Measurements from ENCODE around the gene PCNX1. TPM values are rescaled to one million over a fixed set of nuclear protein-coding genes. Genes with fewer than 3 reads are reported as not detected.

PCNX1 gene
- total and polyA plus RNA-seq, 2 experiments from 2014 or later, result 6.9 to 33.5 TPM

GRCh38 chr14:70962935-70963334 lies 55.7 kb downstream of the PCNX1 start:
- no peak overlapping the region for H3K27ac ChIP-seq
- H3K9ac ChIP-seq, result no peak overlapping the region
- H3K4me2 ChIP-seq (ENCODE audit: unreplicated experiment), result no peak overlapping the region
- H3K9me3 ChIP-seq (ENCODE audit: low read depth), result no peaks in the 10 kb centered on the region
- H3K4me3 ChIP-seq, result no peak overlapping the region
- no peaks in the 10 kb centered on the region for H3K4me1 ChIP-seq (ENCODE audit: insufficient read depth)
- TF ChIP-seq EZH2 (IDR thresholded peaks at IDR 0.05; ENCODE audit: insufficient read depth, poor library complexity, severe bottlenecking), result no peak
- no peak for TF ChIP-seq EZH2phosphoT487 (IDR thresholded peaks at IDR 0.05; ENCODE audit: insufficient read depth, low read depth)
- peaks cover 13% of the 10 kb centered on the region for H3K36me3 ChIP-seq (ENCODE audit: low read depth)
- in situ Hi-C loops (cut with MboI), result loop anchor here (25.0 kb wide), 1 partner anchor 351 kb away; the partner anchor contains the start of gene MED6
- 0 out of 2 replicates have a peak, but pooled peaks cover 5% of the 10 kb centered on the region for H3F3A ChIP-seq (ENCODE audit: insufficient read depth)
- H3K27me3 ChIP-seq (replicated peaks; ENCODE audit: insufficient read depth), result no peaks in the 10 kb centered on the region
- peak; percentile 15 for DNase-seq
- WGBS, 2 experiments (ENCODE audit: low coverage in 1 of 2, low lambda C conversion rate in 2 of 2, missing lambda C conversion rate in 2 of 2), result 76 to 80% methylated on average over 2 of the region's 2 CpGs
- H4K20me1 ChIP-seq (ENCODE audit: insufficient read depth), result no peaks in the 10 kb centered on the region; the same call in 1 of the 2 replicates
- H3K79me2 ChIP-seq (ENCODE audit: insufficient read depth), result peaks cover 81% of the 10 kb centered on the region
- no peaks in the 10 kb centered on the region for H3K9me2 ChIP-seq (ENCODE audit: insufficient read depth)
- no peak overlapping the region for H2AFZ ChIP-seq

DNA sequence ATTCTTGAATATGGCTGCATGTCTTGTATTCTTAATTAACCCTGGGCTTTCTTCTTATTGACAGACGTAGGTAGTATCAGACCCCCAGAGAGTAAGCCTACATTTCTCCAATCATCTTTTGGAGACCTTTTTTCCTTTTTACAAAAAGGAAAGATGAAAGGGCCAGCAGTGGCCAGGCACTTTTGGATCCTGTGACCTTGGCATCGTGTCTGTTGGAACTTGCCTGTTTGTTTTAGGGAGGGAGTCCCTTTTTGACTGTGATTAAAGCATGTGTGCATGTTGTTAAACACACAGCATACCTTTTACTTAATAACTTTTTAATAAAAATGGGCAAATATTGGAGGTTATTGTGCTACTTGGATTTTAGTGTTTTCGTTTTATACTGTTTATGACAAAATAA lies 57.2 kb downstream of the PCNX1 start:
- no peaks in the 10 kb centered on the region for H3K9me2 ChIP-seq (ENCODE audit: insufficient read depth)

DNA sequence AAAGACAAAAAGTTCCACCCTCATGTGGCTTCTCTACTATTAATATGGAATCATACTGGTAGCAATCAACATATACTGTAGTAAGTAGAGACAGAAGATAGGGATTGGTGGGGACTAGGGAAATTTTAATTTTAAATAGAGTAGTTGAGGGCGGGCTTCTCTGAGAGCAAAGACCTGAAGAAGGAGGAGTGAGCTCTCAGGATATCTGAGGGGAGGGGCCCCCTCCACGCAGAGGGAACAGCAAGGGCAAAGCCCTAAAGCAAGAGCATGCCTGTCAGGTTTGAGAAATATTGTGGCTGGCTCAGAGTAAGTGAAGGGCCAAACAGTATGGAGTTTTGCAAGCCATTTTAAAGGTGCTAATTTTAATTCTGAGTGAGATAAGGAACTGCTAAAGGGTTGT lies 64.3 kb downstream of the PCNX1 start:
- Histone ChIP-seq H3K4me2 (ENCODE audit: unreplicated experiment) (no peak overlapping the region), H2AFZ (no peak overlapping the region), H4K20me1 (ENCODE audit: insufficient read depth) (no peaks in the 10 kb centered on the region), H3K36me3 (ENCODE audit: low read depth) (peaks cover 15% of the 10 kb centered on the region), H3K4me1 (ENCODE audit: insufficient read depth) (no peaks in the 10 kb centered on the region), H3K9me3 (ENCODE audit: low read depth) (no peaks in the 10 kb centered on the region), H3K27ac (no peak overlapping the region), H3K4me3 (no peak overlapping the region), H3K27me3 (replicated peaks; ENCODE audit: insufficient read depth) (no peaks in the 10 kb centered on the region), H3K9ac (no peak overlapping the region), H3K9me2 (ENCODE audit: insufficient read depth) (no peaks in the 10 kb centered on the region), H3F3A (ENCODE audit: insufficient read depth) (no peaks in the 10 kb centered on the region), H3K79me2 (ENCODE audit: insufficient read depth) (peaks cover 71% of the 10 kb centered on the region)
- in situ Hi-C loops (cut with MboI), result loop anchor here (10.0 to 25.0 kb wide), 2 partner anchors 157 to 359 kb away; partner anchors contain the start of gene MED6
- 96 to 100% methylated on average over 2 of the region's 2 CpGs for WGBS, 2 experiments (ENCODE audit: low coverage in 1 of 2, low lambda C conversion rate in 2 of 2, missing lambda C conversion rate in 2 of 2)
- TF ChIP-seq EZH2phosphoT487 (IDR thresholded peaks at IDR 0.05; ENCODE audit: insufficient read depth, low read depth) (no peak), EZH2 (IDR thresholded peaks at IDR 0.05; ENCODE audit: insufficient read depth, poor library complexity, severe bottlenecking) (no peak)
- no peak for DNase-seq

More for the DNA sequence above, 57.2 kb downstream of the PCNX1 start:
- Histone ChIP-seq H3K27me3 (replicated peaks; ENCODE audit: insufficient read depth) (no peaks in the 10 kb centered on the region), H3K79me2 (ENCODE audit: insufficient read depth) (peaks cover 85% of the 10 kb centered on the region), H2AFZ (no peak overlapping the region), H3K4me1 (ENCODE audit: insufficient read depth) (no peaks in the 10 kb centered on the region), H4K20me1 (ENCODE audit: insufficient read depth) (no peaks in the 10 kb centered on the region; the same call in 1 of the 2 replicates), H3K9ac (no peak overlapping the region), H3K4me2 (ENCODE audit: unreplicated experiment) (no peak overlapping the region), H3F3A (ENCODE audit: insufficient read depth) (0 out of 2 replicates have a peak, but pooled peaks cover 5% of the 10 kb centered on the region), H3K27ac (no peak overlapping the region), H3K36me3 (ENCODE audit: low read depth) (peaks cover 16% of the 10 kb centered on the region), H3K9me3 (ENCODE audit: low read depth) (no peaks in the 10 kb centered on the region), H3K4me3 (no peak overlapping the region)
- DNase-seq, result no peak
- WGBS, 2 experiments (ENCODE audit: low coverage in 1 of 2, low lambda C conversion rate in 2 of 2, missing lambda C conversion rate in 2 of 2), result 94 to 97% methylated on average over 3 of the region's 3 CpGs
- TF ChIP-seq EZH2 (IDR thresholded peaks at IDR 0.05; ENCODE audit: insufficient read depth, poor library complexity, severe bottlenecking) (no peak), EZH2phosphoT487 (IDR thresholded peaks at IDR 0.05; ENCODE audit: insufficient read depth, low read depth) (no peak)
- in situ Hi-C loops (cut with MboI), result loop anchor here (25.0 kb wide), 1 partner anchor 352 kb away; the partner anchor contains the start of gene MED6

DNA sequence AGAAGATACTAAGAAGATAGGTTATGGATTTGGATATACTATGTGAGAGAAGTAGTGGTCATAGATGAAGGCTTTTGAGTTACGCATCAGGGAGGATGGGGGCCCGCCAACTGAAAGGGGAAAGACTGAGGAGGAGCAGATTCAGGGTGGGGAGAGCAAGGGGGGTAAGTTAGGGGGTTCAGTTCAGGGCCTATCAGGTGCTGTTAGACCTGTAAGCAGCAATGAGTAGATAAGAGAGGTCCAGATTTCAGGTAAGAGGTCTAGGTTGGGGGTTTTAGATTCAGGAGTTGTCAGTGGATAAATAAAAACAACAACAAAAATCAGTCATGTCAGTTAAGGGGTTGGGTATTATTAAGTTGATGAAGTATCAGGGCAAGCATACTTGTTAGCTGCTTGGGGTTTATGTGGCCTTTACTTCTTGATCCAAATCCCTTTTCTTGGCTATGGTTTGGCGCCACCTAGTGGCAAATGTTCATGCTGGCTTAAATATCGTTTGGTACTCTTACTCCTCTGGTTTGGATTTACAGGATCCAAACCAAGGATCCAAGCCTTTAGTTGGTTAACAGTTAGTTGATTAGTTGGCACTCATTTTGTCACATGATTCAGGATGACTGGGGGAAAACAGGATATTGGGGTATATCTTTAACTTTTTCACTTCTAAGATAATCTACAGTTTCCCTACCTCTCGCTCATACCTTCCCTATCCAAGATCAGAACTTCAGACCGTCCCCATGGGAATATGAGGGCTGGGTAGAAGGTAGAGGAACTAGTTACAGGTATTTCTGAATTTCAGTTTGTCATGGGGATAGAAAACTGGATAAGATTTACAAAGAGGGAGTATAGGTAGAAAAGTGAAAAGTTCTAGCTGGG lies 65.1 kb downstream of the PCNX1 start:
- Histone ChIP-seq H3K9me2 (ENCODE audit: insufficient read depth) (no peaks in the 10 kb centered on the region), H2AFZ (no peak overlapping the region), H3K4me3 (no peak overlapping the region), H3K9ac (no peak overlapping the region), H3K4me1 (ENCODE audit: insufficient read depth) (no peaks in the 10 kb centered on the region), H3K4me2 (ENCODE audit: unreplicated experiment) (no peak overlapping the region), H3K27me3 (replicated peaks; ENCODE audit: insufficient read depth) (no peaks in the 10 kb centered on the region), H3K27ac (no peak overlapping the region), H3K36me3 (ENCODE audit: low read depth) (peaks cover 9% of the 10 kb centered on the region), H3F3A (ENCODE audit: insufficient read depth) (no peaks in the 10 kb centered on the region), H4K20me1 (ENCODE audit: insufficient read depth) (no peaks in the 10 kb centered on the region), H3K9me3 (ENCODE audit: low read depth) (no peaks in the 10 kb centered on the region), H3K79me2 (ENCODE audit: insufficient read depth) (peaks cover 63% of the 10 kb centered on the region)
- 47 to 48% methylated on average over 6 of the region's 6 CpGs for WGBS, 2 experiments (ENCODE audit: low coverage in 1 of 2, low lambda C conversion rate in 2 of 2, missing lambda C conversion rate in 2 of 2)
- TF ChIP-seq EZH2phosphoT487 (IDR thresholded peaks at IDR 0.05; ENCODE audit: insufficient read depth, low read depth) (no peak), EZH2 (IDR thresholded peaks at IDR 0.05; ENCODE audit: insufficient read depth, poor library complexity, severe bottlenecking) (no peak)
- peak; percentile 82 for DNase-seq
- in situ Hi-C loops (cut with MboI), result loop anchor here (10.0 to 25.0 kb wide), 2 partner anchors 158 to 360 kb away; partner anchors contain the start of gene MED6

Data from GM23248 (cell line).